Measurements from ENCODE around the gene PCSK5.

DNA sequence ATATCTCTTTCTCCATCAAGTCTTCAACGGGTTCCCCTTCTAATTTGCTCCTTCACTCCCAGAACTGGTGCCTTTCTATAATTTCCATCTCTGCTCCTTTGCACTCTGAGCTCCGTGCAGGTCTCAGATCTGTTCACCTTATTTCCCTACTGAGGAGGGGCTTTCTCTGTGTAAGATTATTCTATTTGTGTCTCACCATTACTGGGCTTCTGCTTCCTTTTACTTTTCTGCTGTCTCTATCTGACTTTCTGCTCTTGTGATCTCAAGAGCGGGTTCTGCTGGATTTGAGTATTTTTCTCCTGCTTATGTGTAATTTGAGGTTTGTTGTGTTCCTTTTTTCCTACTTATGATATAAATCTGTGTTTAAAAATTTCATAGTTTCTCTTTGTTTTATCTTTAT lies 117.5 kb downstream of the PCSK5 start:
- TF ChIP-seq POLR2A (IDR thresholded peaks at IDR 0.05; ENCODE audit: low read length), result no peak
- TF ChIP-seq GATA1 (IDR thresholded peaks at IDR 0.05; ENCODE audit: low read depth, low read length), result no peak
